HPDE6-E6E7 (cell line): ENCODE measurements around the gene SAMD11.

Source experiments
- DNase-seq: peaks from one replicate; pipeline ENCODE4 v3.0.0; 2011; ENCODE audit warnings: missing footprints; ENCODE audit errors: extremely low spot score

The SAMD11 gene

GRCh38 chr1:993379-993995 is 69.8 kb downstream of the SAMD11 start:
- no peak for DNase-seq
